ENCODE results near the gene TBXAS1.
A peak's percentile ranks its signal among the peaks of the same experiment; 100 is the strongest.

TBXAS1 gene

DNA sequence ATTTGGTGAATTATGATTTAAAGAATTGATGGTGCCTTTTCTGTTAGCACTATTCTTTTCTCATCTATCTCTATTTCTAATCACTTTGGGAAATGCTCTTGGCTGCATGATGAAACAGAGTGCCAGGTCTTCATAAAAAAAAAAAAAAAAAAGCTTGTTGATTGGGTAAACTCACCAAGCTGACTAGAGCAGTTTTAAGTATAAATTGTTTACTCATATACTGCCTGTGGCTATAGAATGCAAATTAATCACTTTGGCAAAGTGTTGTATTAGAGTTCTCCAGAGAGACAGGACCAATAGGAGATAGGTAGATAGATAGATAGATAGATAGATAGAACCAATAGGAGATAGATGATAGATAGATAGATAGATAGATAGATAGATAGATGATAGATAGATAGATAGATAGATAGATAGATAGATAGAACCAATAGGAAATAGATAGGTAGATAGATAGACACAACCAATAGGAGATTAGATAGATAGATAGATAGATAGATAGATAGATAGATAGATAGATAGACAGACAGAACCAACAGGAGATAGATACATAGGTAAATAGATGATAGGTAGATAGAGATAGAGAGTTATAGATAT lies 20.1 kb upstream of the TBXAS1 start:
- TF ChIP-seq EZH2phosphoT487 (IDR thresholded peaks at IDR 0.05; ENCODE audit: borderline replicate concordance), result no peak
- TF ChIP-seq CTCF (conservative IDR thresholded peaks at IDR 0.05; ENCODE audit: low read length), result no peak
- Histone ChIP-seq H3K4me2 (ENCODE audit: low read depth, low read length, poor library complexity, severe bottlenecking) (no peak overlapping the region), H3K27me3 (ENCODE audit: insufficient read depth, low read length, poor library complexity, severe bottlenecking) (no peaks in the 10 kb centered on the region), H3K9me3 (ENCODE audit: insufficient read depth, low read depth, low read length) (no peaks in the 10 kb centered on the region; the same call in 1 of the 2 replicates), H3K36me3 (ENCODE audit: insufficient read depth, low read length) (no peaks in the 10 kb centered on the region), H3K9ac (ENCODE audit: low read depth, low read length, poor library complexity, severe bottlenecking) (no peak overlapping the region), H2AFZ (ENCODE audit: low read length) (no peak overlapping the region), H3K9me2 (replicated peaks; ENCODE audit: low read depth, low read length) (no peaks in the 10 kb centered on the region), H3K4me1 (ENCODE audit: insufficient read depth, low read length, poor library complexity, severe bottlenecking) (peaks cover 19% of the 10 kb centered on the region), H3K79me2 (ENCODE audit: insufficient read depth, low read length) (no peaks in the 10 kb centered on the region), H3K4me3 (ENCODE audit: low read length, poor library complexity, severe bottlenecking) (no peak overlapping the region), H4K20me1 (ENCODE audit: insufficient read depth, low read length, poor library complexity, severe bottlenecking) (no peaks in the 10 kb centered on the region), H3F3A (ENCODE audit: low read depth) (no peaks in the 10 kb centered on the region)

GRCh38 chr7:139811066-139811465 lies 18.0 kb upstream of the TBXAS1 start:
- H3K27me3 ChIP-seq (ENCODE audit: insufficient read depth, low read length, poor library complexity, severe bottlenecking), result no peaks in the 10 kb centered on the region
- no peaks in the 10 kb centered on the region for H3K36me3 ChIP-seq (ENCODE audit: insufficient read depth, low read length)
- H4K20me1 ChIP-seq (ENCODE audit: insufficient read depth, low read length, poor library complexity, severe bottlenecking), result no peaks in the 10 kb centered on the region
- H3K4me1 ChIP-seq (ENCODE audit: insufficient read depth, low read length, poor library complexity, severe bottlenecking), result peaks cover 19% of the 10 kb centered on the region
- no peak for TF ChIP-seq CTCF (conservative IDR thresholded peaks at IDR 0.05; ENCODE audit: low read length)
- TF ChIP-seq EZH2phosphoT487 (IDR thresholded peaks at IDR 0.05; ENCODE audit: borderline replicate concordance), result no peak
- no peak overlapping the region for H3K9ac ChIP-seq (ENCODE audit: low read depth, low read length, poor library complexity, severe bottlenecking)
- no peaks in the 10 kb centered on the region for H3K79me2 ChIP-seq (ENCODE audit: insufficient read depth, low read length)
- H3K4me2 ChIP-seq (ENCODE audit: low read depth, low read length, poor library complexity, severe bottlenecking), result peak overlapping the region; percentile 37
- no peaks in the 10 kb centered on the region for H3F3A ChIP-seq (ENCODE audit: low read depth)
- H3K9me3 ChIP-seq (ENCODE audit: insufficient read depth, low read depth, low read length), result no peaks in the 10 kb centered on the region
- no peaks in the 10 kb centered on the region for H3K9me2 ChIP-seq (replicated peaks; ENCODE audit: low read depth, low read length)
- no peak overlapping the region for H2AFZ ChIP-seq (ENCODE audit: low read length)
- no peak overlapping the region for H3K4me3 ChIP-seq (ENCODE audit: low read length, poor library complexity, severe bottlenecking)

GRCh38 chr7:139813151-139813550 lies 15.9 kb upstream of the TBXAS1 start:
- no peaks in the 10 kb centered on the region for H3K36me3 ChIP-seq (ENCODE audit: insufficient read depth, low read length)
- H4K20me1 ChIP-seq (ENCODE audit: insufficient read depth, low read length, poor library complexity, severe bottlenecking), result no peaks in the 10 kb centered on the region
- no peak overlapping the region for H3K4me3 ChIP-seq (ENCODE audit: low read length, poor library complexity, severe bottlenecking)
- H3K9me2 ChIP-seq (replicated peaks; ENCODE audit: low read depth, low read length), result no peaks in the 10 kb centered on the region
- H3K4me2 ChIP-seq (ENCODE audit: low read depth, low read length, poor library complexity, severe bottlenecking), result no peak overlapping the region
- no peak for TF ChIP-seq EZH2phosphoT487 (IDR thresholded peaks at IDR 0.05; ENCODE audit: borderline replicate concordance)
- no peak for TF ChIP-seq CTCF (conservative IDR thresholded peaks at IDR 0.05; ENCODE audit: low read length)
- no peaks in the 10 kb centered on the region for H3K79me2 ChIP-seq (ENCODE audit: insufficient read depth, low read length)
- H3F3A ChIP-seq (ENCODE audit: low read depth), result no peaks in the 10 kb centered on the region
- no peak overlapping the region for H2AFZ ChIP-seq (ENCODE audit: low read length)
- no peaks in the 10 kb centered on the region for H3K27me3 ChIP-seq (ENCODE audit: insufficient read depth, low read length, poor library complexity, severe bottlenecking)
- no peaks in the 10 kb centered on the region for H3K9me3 ChIP-seq (ENCODE audit: insufficient read depth, low read depth, low read length)
- peaks cover 19% of the 10 kb centered on the region for H3K4me1 ChIP-seq (ENCODE audit: insufficient read depth, low read length, poor library complexity, severe bottlenecking)
- H3K9ac ChIP-seq (ENCODE audit: low read depth, low read length, poor library complexity, severe bottlenecking), result no peak overlapping the region

All from Loucy (cell line).